Measurements from ENCODE around the gene ADCY5.

The ADCY5 gene

GRCh38 chr3:123405021-123405420 is 43.9 kb downstream of the ADCY5 start:
- DNase-seq: no peak

- DNase-seq: no peak
Observed at GRCh38 chr3:123404391-123404790, 44.5 kb downstream of the ADCY5 start.

- no peak for DNase-seq
Observed at GRCh38 chr3:123401836-123402530, 46.9 kb downstream of the ADCY5 start.

- DNase-seq: no peak
Observed at GRCh38 chr3:123400169-123400568, 48.7 kb downstream of the ADCY5 start.

GRCh38 chr3:123399653-123400052 is 49.2 kb downstream of the ADCY5 start:
- no peak for DNase-seq

GRCh38 chr3:123397921-123398785 is 50.7 kb downstream of the ADCY5 start:
- no peak for DNase-seq

- DNase-seq: no peak
Observed at GRCh38 chr3:123397050-123397590, 51.8 kb downstream of the ADCY5 start.

GRCh38 chr3:123396171-123397049 is 52.5 kb downstream of the ADCY5 start:
- DNase-seq: no peak

GRCh38 chr3:123395235-123395634 is 53.7 kb downstream of the ADCY5 start:
- DNase-seq: no peak

- DNase-seq: no peak
Observed at GRCh38 chr3:123394391-123395020, 54.4 kb downstream of the ADCY5 start.

GRCh38 chr3:123392871-123393620 is 55.8 kb downstream of the ADCY5 start:
- no peak for DNase-seq

- DNase-seq: no peak
Observed at GRCh38 chr3:123392368-123392767, 56.5 kb downstream of the ADCY5 start.

GRCh38 chr3:123390865-123391600 is 57.9 kb downstream of the ADCY5 start:
- no peak for DNase-seq

- DNase-seq: no peak
Observed at GRCh38 chr3:123389628-123389918, 59.3 kb downstream of the ADCY5 start.

- DNase-seq: no peak
Observed at GRCh38 chr3:123388811-123389627, 59.9 kb downstream of the ADCY5 start.

- no peak for DNase-seq
Observed at GRCh38 chr3:123388042-123388441, 60.8 kb downstream of the ADCY5 start.

- no peak for DNase-seq
Observed at GRCh38 chr3:123387532-123387931, 61.4 kb downstream of the ADCY5 start.

- no peak for DNase-seq
Observed at GRCh38 chr3:123386477-123387040, 62.3 kb downstream of the ADCY5 start.

GRCh38 chr3:123385981-123386380 is 62.9 kb downstream of the ADCY5 start:
- DNase-seq: no peak

- DNase-seq: no peak
Observed at GRCh38 chr3:123385499-123385898, 63.4 kb downstream of the ADCY5 start.
